ENCODE results near the gene CCDC144A.
"Not testable (repeated sequence)": the region's sequence is repeated elsewhere in the genome, so short reads cannot be mapped to it uniquely, and the experiment has no call there.

CCDC144A gene

GRCh38 chr17:16758177-16758576 lies 68.1 kb downstream of the CCDC144A start:
- not testable (repeated sequence) for DNase-seq

GRCh38 chr17:16768290-16769175 lies 78.5 kb downstream of the CCDC144A start:
- DNase-seq = not testable (repeated sequence)

GRCh38 chr17:16772394-16773145 lies 82.5 kb downstream of the CCDC144A start:
- not testable (repeated sequence) for DNase-seq

- not testable (repeated sequence) for DNase-seq
These were observed 83.1 kb downstream of the CCDC144A start for GRCh38 chr17:16773146-16773522.

GRCh38 chr17:16787851-16788250 lies 97.8 kb downstream of the CCDC144A start:
- not testable (repeated sequence) for DNase-seq

GRCh38 chr17:16788889-16789536 lies 99.0 kb downstream of the CCDC144A start:
- DNase-seq = not testable (repeated sequence)

GRCh38 chr17:16789622-16790021 lies 99.6 kb downstream of the CCDC144A start:
- not testable (repeated sequence) for DNase-seq

- DNase-seq = not testable (repeated sequence)
These were observed 100.4 kb downstream of the CCDC144A start for GRCh38 chr17:16790313-16790871.

GRCh38 chr17:16794215-16794614 lies 104.2 kb downstream of the CCDC144A start:
- not testable (repeated sequence) for DNase-seq

GRCh38 chr17:16795894-16796293 lies 105.9 kb downstream of the CCDC144A start:
- not testable (repeated sequence) for DNase-seq

GRCh38 chr17:16804851-16805250 lies 114.8 kb downstream of the CCDC144A start:
- DNase-seq = not testable (repeated sequence)

- not testable (repeated sequence) for DNase-seq
These were observed 116.6 kb downstream of the CCDC144A start for GRCh38 chr17:16806599-16806998.

GRCh38 chr17:16807620-16808019 lies 117.6 kb downstream of the CCDC144A start:
- not testable (repeated sequence) for DNase-seq

- not testable (repeated sequence) for DNase-seq
These were observed 120.2 kb downstream of the CCDC144A start for GRCh38 chr17:16810236-16810635.

GRCh38 chr17:16812126-16812525 lies 122.1 kb downstream of the CCDC144A start:
- not testable (repeated sequence) for DNase-seq

- DNase-seq = no peak
These were observed 124.4 kb downstream of the CCDC144A start for GRCh38 chr17:16814439-16814838.

GRCh38 chr17:16817201-16817600 lies 127.2 kb downstream of the CCDC144A start:
- DNase-seq = no peak

GRCh38 chr17:16817940-16818339 lies 127.9 kb downstream of the CCDC144A start:
- not testable (repeated sequence) for DNase-seq

GRCh38 chr17:16818340-16818739 lies 128.3 kb downstream of the CCDC144A start:
- no peak for DNase-seq

GRCh38 chr17:16818821-16819683 lies 129.0 kb downstream of the CCDC144A start:
- no peak for DNase-seq

GRCh38 chr17:16820161-16820877 lies 130.3 kb downstream of the CCDC144A start:
- DNase-seq = no peak

Measured in NCI-H446 treated with DMSO at 0.1 percent for 48 hours (cell line).